CD4-positive, alpha-beta T cell (primary cell): ENCODE results near the gene TGFB1I1. TPM values are rescaled to one million over a fixed set of nuclear protein-coding genes. Genes with fewer than 3 reads are reported as not detected.

Source experiments
- ATAC-seq: fragments of 200-7000 bp; cut with Tn5 transposase; one replicate; pipeline ENCODE4 v1.10.0; 2022; ENCODE audit warnings: mild to moderate bottlenecking; ENCODE audit not compliant: poor library complexity
- CTCF ChIA-PET: fragments of 350-600 bp; sonication (Branson Sonifier 250); formaldehyde crosslinking; loops from one replicate; lab custom pipeline; 2021; ENCODE audit warnings: antibody characterized with exemption, inconsistent platforms; lab: Charles Lee
- POLR2A ChIA-PET: fragments of 350-600 bp; sonication (Branson Sonifier 250); formaldehyde crosslinking; loops from one replicate; lab custom pipeline; 2021; ENCODE audit warnings: antibody characterized with exemption, inconsistent platforms; lab: Charles Lee
- DNase-seq, 14 experiments: peaks; one replicate each; pipeline ENCODE4 v3.0.0-alpha.2; 2013 to 2020; ENCODE audit warnings: mixed read lengths in 2 of 14
- H3K27ac ChIP-seq, 2 donors: one replicate each; pipeline versions ENCODE4 v1.5.1 to v1.7.0; 2013; ENCODE audit warnings: low read length in 2 of 2, low read depth in 1 of 2, mild to moderate bottlenecking in 1 of 2
- H3K27me3 ChIP-seq, 2 experiments: 1 replicate in 1 of 2; 2 replicates in 1 of 2; pipeline versions ENCODE4 v1.6.1 to v1.7.0; 2013; ENCODE audit warnings: low read length in 2 of 2, control low read depth in 1 of 2, mild to moderate bottlenecking in 1 of 2, moderate library complexity in 1 of 2; ENCODE audit not compliant: insufficient read depth in 2 of 2, control insufficient read depth in 1 of 2
- H3K36me3 ChIP-seq: one replicate; pipeline ENCODE4 v1.6.1; 2013; ENCODE audit warnings: low read length, control low read depth; ENCODE audit not compliant: insufficient read depth
- H3K4me1 ChIP-seq: one replicate; pipeline ENCODE4 v1.6.1; 2013; ENCODE audit warnings: low read length, control low read depth; ENCODE audit not compliant: insufficient read depth
- H3K4me3 ChIP-seq: one replicate; pipeline ENCODE4 v1.5.1; 2013; ENCODE audit warnings: mild to moderate bottlenecking, low read length, moderate library complexity
- H3K9me3 ChIP-seq, 2 experiments: 1 replicate in 1 of 2; 2 replicates in 1 of 2; pipeline versions ENCODE4 v1.6.1 to v1.7.0; 2013; ENCODE audit warnings: low read length in 2 of 2, mild to moderate bottlenecking in 2 of 2, control low read depth in 1 of 2, moderate library complexity in 1 of 2; ENCODE audit not compliant: control insufficient read depth in 1 of 2, insufficient read depth in 1 of 2
- H3K27ac Mint-ChIP-seq: one replicate; pipeline ENCODE4 v1.8.0; 2020; ENCODE audit warnings: mixed read lengths
- H3K27me3 Mint-ChIP-seq: one replicate; pipeline ENCODE4 v1.8.0; 2021; ENCODE audit warnings: mixed read lengths
- H3K36me3 Mint-ChIP-seq: one replicate; pipeline ENCODE4 v1.8.0; 2021; ENCODE audit warnings: low read depth, mixed read lengths
- H3K4me1 Mint-ChIP-seq: one replicate; pipeline ENCODE4 v1.8.0; 2021; ENCODE audit warnings: low read depth, mixed read lengths
- H3K4me3 Mint-ChIP-seq: one replicate; pipeline ENCODE4 v1.8.0; 2020; ENCODE audit warnings: mild to moderate bottlenecking, mixed read lengths
- H3K9me3 Mint-ChIP-seq: one replicate; pipeline ENCODE4 v1.8.0; 2020; ENCODE audit warnings: mixed read lengths
- intact Hi-C, 2 experiments: fragments of 100-400 bp; cut with DNase I in 1 of 2; cut with micrococcal nuclease in 1 of 2; formaldehyde crosslinking; loops; one replicate each; pipeline versions ENCODE4 v1.15.1 to v1.9.0; 2023 to 2025; cut with DNase I, micrococcal nuclease
- total RNA-seq, 174 experiments: library from RNA in 2 of 174; stranded (reverse) in 2 of 174; gene quantifications; one replicate each; pipeline ENCODE4 v1.2.3 and lab custom pipeline; 2021 to 2026
- TF ChIP-seq, protein P1 (sequence below): fragments of 200-600 bp; IDR thresholded peaks from one replicate; pipeline ENCODE4 v1.8.0; 2022; ENCODE audit warnings: antibody characterized with exemption, mild to moderate bottlenecking

The TGFB1I1 gene
- total RNA-seq, 2 experiments from 2014 or later: 0.36 to 0.42 TPM

DNA sequence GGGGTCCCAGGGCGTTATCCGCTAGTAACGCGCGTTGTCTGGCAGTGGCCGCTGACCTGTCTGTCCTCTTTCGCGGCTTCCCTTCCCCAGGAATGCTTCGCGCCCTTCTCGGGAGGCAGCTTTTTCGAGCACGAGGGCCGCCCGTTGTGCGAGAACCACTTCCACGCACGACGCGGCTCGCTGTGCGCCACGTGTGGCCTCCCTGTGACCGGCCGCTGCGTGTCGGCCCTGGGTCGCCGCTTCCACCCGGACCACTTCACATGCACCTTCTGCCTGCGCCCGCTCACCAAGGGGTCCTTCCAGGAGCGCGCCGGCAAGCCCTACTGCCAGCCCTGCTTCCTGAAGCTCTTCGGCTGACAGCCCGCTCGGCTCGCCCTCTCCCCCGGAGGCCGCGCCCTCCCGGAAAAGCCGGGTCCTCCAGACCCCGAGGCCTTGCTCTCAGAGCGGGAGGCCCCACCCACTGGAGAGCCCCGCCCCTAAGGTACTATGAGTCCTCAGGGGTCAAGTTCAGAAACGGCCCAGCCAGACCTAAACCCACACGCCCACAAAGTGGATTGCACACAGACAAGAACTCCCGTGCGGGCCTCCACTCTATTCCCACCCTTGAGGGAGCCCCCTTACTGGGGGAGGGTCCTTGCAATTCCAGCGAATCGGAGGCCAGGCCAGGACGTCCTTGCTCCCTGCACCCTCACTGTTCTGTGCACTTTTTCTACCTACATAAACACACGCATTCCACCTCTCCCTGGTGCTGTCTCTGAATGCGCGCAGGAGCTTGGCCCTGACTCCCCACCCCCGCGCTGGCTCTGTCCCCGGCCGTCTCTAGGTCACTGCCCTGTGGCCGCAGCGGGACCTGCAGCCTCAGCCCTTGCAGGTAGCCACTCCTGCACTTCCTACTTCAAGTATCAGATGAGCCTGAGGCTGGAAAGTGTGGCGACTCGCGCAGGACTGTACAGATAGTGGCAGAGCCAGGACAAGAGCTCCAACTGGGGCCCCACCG lies 5.6 kb downstream of the TGFB1I1 start:
- ChIA-PET POLR2A (interaction anchor here (0.9 to 6.2 kb wide), 12 partner anchors 11 to 396 kb away, joined by 3 to 69 read pairs (median 6); partner anchors contain the start of genes ARMC5, FUS, RUSF1 and ZNF267), CTCF (interaction anchor here (1.3 kb wide), 1 partner anchor 35 kb away, joined by 3 read pairs; the partner anchor contains the start of gene ZNF843)
- H3K27ac Mint-ChIP-seq: peak overlapping the region; percentile 83
- H3K27ac ChIP-seq: no peak overlapping the region
- peaks cover 0 to 5% of the 10 kb centered on the region in 2 experiments for H3K9me3 ChIP-seq
- DNase-seq (peak in 10 of 14 experiments; percentile 13 to 59 (median 30)), ATAC-seq (peak; percentile 24)
- TF ChIP-seq, protein P1, sequence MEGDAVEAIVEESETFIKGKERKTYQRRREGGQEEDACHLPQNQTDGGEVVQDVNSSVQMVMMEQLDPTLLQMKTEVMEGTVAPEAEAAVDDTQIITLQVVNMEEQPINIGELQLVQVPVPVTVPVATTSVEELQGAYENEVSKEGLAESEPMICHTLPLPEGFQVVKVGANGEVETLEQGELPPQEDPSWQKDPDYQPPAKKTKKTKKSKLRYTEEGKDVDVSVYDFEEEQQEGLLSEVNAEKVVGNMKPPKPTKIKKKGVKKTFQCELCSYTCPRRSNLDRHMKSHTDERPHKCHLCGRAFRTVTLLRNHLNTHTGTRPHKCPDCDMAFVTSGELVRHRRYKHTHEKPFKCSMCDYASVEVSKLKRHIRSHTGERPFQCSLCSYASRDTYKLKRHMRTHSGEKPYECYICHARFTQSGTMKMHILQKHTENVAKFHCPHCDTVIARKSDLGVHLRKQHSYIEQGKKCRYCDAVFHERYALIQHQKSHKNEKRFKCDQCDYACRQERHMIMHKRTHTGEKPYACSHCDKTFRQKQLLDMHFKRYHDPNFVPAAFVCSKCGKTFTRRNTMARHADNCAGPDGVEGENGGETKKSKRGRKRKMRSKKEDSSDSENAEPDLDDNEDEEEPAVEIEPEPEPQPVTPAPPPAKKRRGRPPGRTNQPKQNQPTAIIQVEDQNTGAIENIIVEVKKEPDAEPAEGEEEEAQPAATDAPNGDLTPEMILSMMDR: no peak
- no peaks in the 10 kb centered on the region for H3K36me3 ChIP-seq
- H3K9me3 Mint-ChIP-seq: no peaks in the 10 kb centered on the region
- no peaks in the 10 kb centered on the region for H3K36me3 Mint-ChIP-seq
- H3K4me3 ChIP-seq: peak overlapping the region; percentile 71
- peaks cover 10% of the 10 kb centered on the region for H3K27me3 Mint-ChIP-seq
- peaks cover 6 to 11% of the 10 kb centered on the region in 2 experiments for H3K27me3 ChIP-seq
- H3K4me1 ChIP-seq: peaks cover 36% of the 10 kb centered on the region
- H3K4me3 Mint-ChIP-seq: peak overlapping the region; percentile 83
- peaks cover 24% of the 10 kb centered on the region for H3K4me1 Mint-ChIP-seq
- intact Hi-C loops: loop anchor here (1.0 to 2.0 kb wide), 2 partner anchors 10 to 19 kb away; partner anchors contain the start of gene ARMC5 (in 1 of the 2)

DNA sequence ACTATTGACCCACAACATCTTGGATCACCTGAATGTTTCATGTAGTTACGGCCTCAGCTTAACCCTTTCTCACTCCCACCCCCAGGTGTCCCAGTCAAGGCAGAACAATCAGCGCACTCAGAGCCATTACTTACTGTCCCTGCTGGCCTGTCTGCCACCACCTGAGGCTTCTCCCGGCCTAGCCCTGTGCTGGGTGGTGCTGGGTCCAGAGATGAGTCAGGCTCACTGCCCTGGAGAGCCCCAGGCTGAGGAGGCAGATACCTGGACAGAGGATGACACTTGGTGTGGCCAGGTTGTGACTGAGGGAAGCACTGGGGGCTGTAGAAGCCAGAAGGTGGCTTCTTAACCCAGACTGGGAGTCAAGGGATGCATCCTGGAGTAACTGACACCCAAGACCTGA lies 7.0 kb downstream of the TGFB1I1 start:
- Mint-ChIP-seq H3K9me3 (no peaks in the 10 kb centered on the region), H3K4me3 (peak overlapping the region; percentile 20), H3K4me1 (peaks cover 17% of the 10 kb centered on the region), H3K27ac (peak overlapping the region; percentile 62), H3K27me3 (no peaks in the 10 kb centered on the region), H3K36me3 (no peaks in the 10 kb centered on the region)
- Histone ChIP-seq H3K27me3 (no peaks in the 10 kb centered on the region), H3K4me3 (no peak overlapping the region), H3K36me3 (no peaks in the 10 kb centered on the region), H3K4me1 (peaks cover 26% of the 10 kb centered on the region), H3K27ac (no peak overlapping the region), H3K9me3 (no peaks in the 10 kb centered on the region)
- POLR2A ChIA-PET: interaction anchor here (4.0 to 6.2 kb wide), 2 partner anchors 9 to 20 kb away, joined by 32 to 69 read pairs; partner anchors contain the start of gene ARMC5
- no peak for DNase-seq
- TF ChIP-seq, protein P1: no peak
- CTCF ChIA-PET: interaction anchor here (0.9 to 1.5 kb wide), 2 partner anchors 18 to 29 kb away, joined by 3 read pairs; partner anchors contain the start of gene RUSF1
- intact Hi-C loops: no loop called here
- ATAC-seq: no peak

DNA sequence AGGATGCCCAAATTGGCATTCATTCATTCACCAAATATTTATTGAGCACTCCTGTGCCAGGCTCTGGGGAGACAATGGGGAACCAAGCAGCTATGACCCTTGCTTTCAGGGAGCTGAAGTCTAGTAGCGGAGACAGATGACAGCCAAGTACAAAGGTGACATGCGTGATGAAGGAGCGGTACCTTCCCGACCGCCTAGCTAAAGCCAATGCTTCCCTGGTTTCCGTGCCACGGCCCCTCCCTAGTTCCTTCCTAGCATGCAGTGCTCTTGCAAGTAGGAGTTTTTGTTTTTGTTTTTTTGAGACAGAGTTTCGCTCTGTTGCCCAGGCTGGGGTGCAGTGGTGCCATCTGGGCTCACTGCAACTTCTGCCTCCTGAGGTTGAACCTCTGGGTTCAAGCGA lies 7.8 kb downstream of the TGFB1I1 start:
- ATAC-seq (no peak), DNase-seq (no peak)
- Histone ChIP-seq H3K9me3 (no peaks in the 10 kb centered on the region), H3K36me3 (no peaks in the 10 kb centered on the region), H3K4me3 (no peak overlapping the region), H3K27me3 (no peaks in the 10 kb centered on the region), H3K27ac (no peak overlapping the region), H3K4me1 (peaks cover 26% of the 10 kb centered on the region)
- Mint-ChIP-seq H3K4me1 (peaks cover 17% of the 10 kb centered on the region), H3K4me3 (peak overlapping the region; percentile 31), H3K36me3 (no peaks in the 10 kb centered on the region), H3K9me3 (no peaks in the 10 kb centered on the region), H3K27ac (no peak overlapping the region), H3K27me3 (no peaks in the 10 kb centered on the region)
- POLR2A ChIA-PET: interaction anchor here (0.9 to 6.2 kb wide), 2 partner anchors 9 to 21 kb away, joined by 3 to 69 read pairs; partner anchors contain the start of gene ARMC5
- intact Hi-C loops: loop anchor here in 1 of 2 experiments (10.0 kb wide), 1 partner anchor 235 kb away; a partner anchor contains a TSS
- TF ChIP-seq, protein P1: no peak
- CTCF ChIA-PET: interaction anchor here (1.5 kb wide), 1 partner anchor 28 kb away, joined by 3 read pairs; the partner anchor contains the start of gene RUSF1
